Caco-2 (cell line): ENCODE data around the gene FAAP100. TPM values are rescaled to one million over a fixed set of nuclear protein-coding genes. Genes with fewer than 3 reads are reported as not detected.

Experiments
- BruUV-seq: library from RNA; stranded (reverse); fragments of 400-500 nt; replicated peaks from 2 replicates; lab custom pipeline; 2021; lab: Mats Ljungman, UMichigan
- CTCF ChIA-PET: fragments of 300-600 bp; sonication (Branson Sonifier 250); formaldehyde crosslinking; loops from one replicate; lab custom pipeline; 2022; ENCODE audit warnings: antibody characterized with exemption; lab: Charles Lee
- POLR2A ChIA-PET: fragments of 300-600 bp; sonication (Branson Sonifier 250); formaldehyde crosslinking; loops from one replicate; lab custom pipeline; 2022; ENCODE audit warnings: antibody characterized with exemption; lab: Charles Lee
- DNase-seq, 2 experiments: peaks; one replicate each; pipeline versions ENCODE4 v3.0.0 to v3.0.0-alpha.2; 2020 to 2022
- H3K27me3 ChIP-seq: replicated peaks from 2 replicates; pipeline ENCODE4 v1.6.0; 2011; ENCODE audit warnings: low read length; ENCODE audit not compliant: control insufficient read depth, insufficient read depth
- H3K36me3 ChIP-seq: 2 replicates; pipeline ENCODE4 v1.5.1; 2011; ENCODE audit warnings: low read length; ENCODE audit not compliant: control insufficient read depth, insufficient read depth
- H3K4me1 ChIP-seq: fragments of 250-450 bp; sonication (Bioruptor Pico); 2 replicates; pipeline ENCODE4 v1.5.1; 2020; ENCODE audit warnings: mild to moderate bottlenecking
- H3K4me3 ChIP-seq: 2 replicates; pipeline ENCODE4 v1.5.1; 2011; ENCODE audit warnings: low read depth, mild to moderate bottlenecking, control low read depth, low read length
- H3K9me3 ChIP-seq: fragments of 250-450 bp; sonication (Bioruptor Pico); 2 replicates; pipeline ENCODE4 v1.5.1; 2020; ENCODE audit warnings: mild to moderate bottlenecking, moderate library complexity
- H3K27ac Mint-ChIP-seq: one replicate; pipeline ENCODE4 v1.8.0; 2022; ENCODE audit warnings: mixed read lengths; ENCODE audit not compliant: unreplicated experiment
- H3K27me3 Mint-ChIP-seq: one replicate; pipeline ENCODE4 v1.8.0; 2022; ENCODE audit warnings: mixed read lengths; ENCODE audit not compliant: insufficient read depth, unreplicated experiment
- H3K36me3 Mint-ChIP-seq: one replicate; pipeline ENCODE4 v1.8.0; 2022; ENCODE audit warnings: mild to moderate bottlenecking, mixed read lengths; ENCODE audit not compliant: insufficient read depth, unreplicated experiment
- H3K4me1 Mint-ChIP-seq: one replicate; pipeline ENCODE4 v1.8.0; 2022; ENCODE audit warnings: low read depth, mixed read lengths; ENCODE audit not compliant: unreplicated experiment
- H3K4me3 Mint-ChIP-seq: one replicate; pipeline ENCODE4 v1.8.0; 2022; ENCODE audit warnings: mild to moderate bottlenecking, moderate library complexity, mixed read lengths; ENCODE audit not compliant: unreplicated experiment
- H3K9me3 Mint-ChIP-seq: one replicate; pipeline ENCODE4 v1.8.0; 2022; ENCODE audit warnings: mixed read lengths; ENCODE audit not compliant: unreplicated experiment
- CTCF ChIP-seq, 2 experiments: fragments of 200-600 bp in 1 of 2; IDR thresholded peaks; 1 replicate in 1 of 2; 2 replicates in 1 of 2; pipeline versions ENCODE4 v1.5.1 to v1.8.0; 2011 to 2022; ENCODE audit warnings: antibody characterized with exemption in 1 of 2, control low read depth in 1 of 2, inconsistent platforms in 1 of 2, low read depth in 1 of 2, low read length in 1 of 2, mild to moderate bottlenecking in 1 of 2, moderate library complexity in 1 of 2; ENCODE audit not compliant: insufficient read depth in 1 of 2, severe bottlenecking in 1 of 2, unreplicated experiment in 1 of 2
- intact Hi-C: fragments of 100-400 bp; cut with micrococcal nuclease; formaldehyde crosslinking; loops from one replicate; pipeline ENCODE4 v1.10.0; 2022; ENCODE audit not compliant: unreplicated experiment
- total RNA-seq: library from RNA; stranded (reverse); gene quantifications from 2 replicates; pipeline ENCODE4 v1.2.3, GENCODE V29; 2022

FAAP100 gene
- total RNA-seq, 1 experiment from 2014 or later, result 38.5 TPM

- CTCF ChIA-PET, result interaction anchor here (0.6 to 1.0 kb wide), 2 partner anchors 25 to 200 kb away, joined by 3 to 4 read pairs; no protein-coding TSS in a partner anchor
- peak in 1 of 2 experiments; percentile 67 for DNase-seq
- H3K4me3 Mint-ChIP-seq, result peak overlapping the region; percentile 92
- Histone ChIP-seq H3K9me3 (no peaks in the 10 kb centered on the region), H3K4me1 (peaks cover 22% of the 10 kb centered on the region), H3K27me3 (no peaks in the 10 kb centered on the region), H3K4me3 (no peak overlapping the region; the same call in 1 of the 2 replicates), H3K36me3 (peaks cover 14% of the 10 kb centered on the region)
- intact Hi-C loops, result no loop called here
- H3K9me3 Mint-ChIP-seq, result no peaks in the 10 kb centered on the region
- peak overlapping the region; percentile 77 for H3K27ac Mint-ChIP-seq
- peaks cover 89% of the 10 kb centered on the region for H3K36me3 Mint-ChIP-seq
- H3K4me1 Mint-ChIP-seq, result peaks cover 26% of the 10 kb centered on the region
- TF ChIP-seq CTCF (IDR thresholded peaks at IDR 0.05; ENCODE audit: insufficient read depth in 1 of 2, low read depth in 1 of 2, low read length in 1 of 2, severe bottlenecking in 1 of 2, unreplicated experiment in 1 of 2), result no peak
- no peaks in the 10 kb centered on the region for H3K27me3 Mint-ChIP-seq
- POLR2A ChIA-PET, result interaction anchor here (0.6 to 1.3 kb wide), 8 partner anchors 9 to 352 kb away, joined by 3 to 8 read pairs (median 4); partner anchors contain the start of genes BAHCC1 and CEP131
- BruUV-seq, result no TSS peak
These were observed 42.8 kb downstream of the FAAP100 start for GRCh38 chr17:81509207-81509971.

- Mint-ChIP-seq H3K27ac (peak overlapping the region; percentile 77), H3K36me3 (peaks cover 83% of the 10 kb centered on the region), H3K4me3 (peak overlapping the region; percentile 92), H3K9me3 (no peaks in the 10 kb centered on the region), H3K4me1 (peaks cover 26% of the 10 kb centered on the region), H3K27me3 (no peaks in the 10 kb centered on the region)
- H3K27me3 ChIP-seq, result no peaks in the 10 kb centered on the region
- TF ChIP-seq CTCF (IDR thresholded peaks at IDR 0.05; ENCODE audit: insufficient read depth in 1 of 2, low read depth in 1 of 2, low read length in 1 of 2, severe bottlenecking in 1 of 2, unreplicated experiment in 1 of 2), result no peak
- peaks cover 14% of the 10 kb centered on the region for H3K36me3 ChIP-seq
- POLR2A ChIA-PET, result interaction anchor here (0.6 to 1.3 kb wide), 12 partner anchors 9 to 352 kb away, joined by 3 to 8 read pairs (median 4); partner anchors contain the start of genes BAHCC1, CEP131 and NDUFAF8
- CTCF ChIA-PET, result interaction anchor here (0.7 to 1.0 kb wide), 2 partner anchors 24 to 113 kb away, joined by 3 to 4 read pairs; partner anchors contain the start of gene BAHCC1
- no peaks in the 10 kb centered on the region for H3K9me3 ChIP-seq
- BruUV-seq, result no TSS peak
- peaks cover 22% of the 10 kb centered on the region for H3K4me1 ChIP-seq
- intact Hi-C loops, result no loop called here
- no peak overlapping the region for H3K4me3 ChIP-seq
- peak in 1 of 2 experiments; percentile 62 for DNase-seq
These were observed 43.4 kb downstream of the FAAP100 start for GRCh38 chr17:81508639-81509206.

- POLR2A ChIA-PET, result no interaction called here
- H3K9me3 Mint-ChIP-seq, result no peaks in the 10 kb centered on the region
These were observed 48.5 kb downstream of the FAAP100 start for GRCh38 chr17:81503619-81504018.

More at GRCh38 chr17:81503619-81504018, 48.5 kb downstream of the FAAP100 start:
- Mint-ChIP-seq H3K36me3 (peaks cover 47% of the 10 kb centered on the region), H3K27me3 (no peaks in the 10 kb centered on the region), H3K4me1 (peaks cover 6% of the 10 kb centered on the region), H3K27ac (no peak overlapping the region), H3K4me3 (no peak overlapping the region)
- Histone ChIP-seq H3K27me3 (no peaks in the 10 kb centered on the region), H3K4me1 (peaks cover 10% of the 10 kb centered on the region), H3K4me3 (no peak overlapping the region), H3K9me3 (no peaks in the 10 kb centered on the region), H3K36me3 (no peaks in the 10 kb centered on the region; the same call in 1 of the 2 replicates)
- CTCF ChIA-PET, result no interaction called here
- DNase-seq, result no peak
- intact Hi-C loops, result no loop called here
- no TSS peak for BruUV-seq
- TF ChIP-seq CTCF (IDR thresholded peaks at IDR 0.05; ENCODE audit: insufficient read depth in 1 of 2, low read depth in 1 of 2, low read length in 1 of 2, severe bottlenecking in 1 of 2, unreplicated experiment in 1 of 2), result no peak
